H1 (cell line): ENCODE results near the gene MSI2. TPM values are rescaled to one million over a fixed set of nuclear protein-coding genes. Genes with fewer than 3 reads are reported as not detected.

Source experiments
- CTCF ChIA-PET: fragments of 300-600 bp; sonication (Branson Sonifier 250); formaldehyde crosslinking; loops from one replicate; lab custom pipeline; 2021; ENCODE audit not compliant: partially characterized antibody; lab: Charles Lee
- POLR2A ChIA-PET: fragments of 300-600 bp; sonication (Branson Sonifier 250); formaldehyde crosslinking; loops from one replicate; lab custom pipeline; 2021; ENCODE audit warnings: inconsistent platforms; ENCODE audit not compliant: partially characterized antibody; lab: Charles Lee
- DNase-seq, 2 experiments: peaks; one replicate each; pipeline versions ENCODE4 v3.0.0 to v3.0.0-alpha.2; 2010 to 2022; ENCODE audit warnings: low spot score in 2 of 2, low read depth in 1 of 2, mixed read lengths in 1 of 2
- FAIRE-seq: peaks from 2 replicates; lab custom pipeline; 2011; peaks lifted over from hg19 to GRCh38; lab: Jason Lieb, UNC
- H2AFZ ChIP-seq: 2 replicates; pipeline ENCODE4 v1.8.1; 2012; ENCODE audit warnings: low read length, inconsistent platforms
- H2AK5ac ChIP-seq: 2 replicates; pipeline ENCODE4 v1.6.1; 2013; ENCODE audit warnings: low read depth, low read length
- H2BK120ac ChIP-seq: replicated peaks from 2 replicates; pipeline ENCODE3; 2013; ENCODE audit warnings: low read depth, low read length, inconsistent platforms
- H2BK12ac ChIP-seq: 2 replicates; pipeline ENCODE4 v1.6.1; 2013; ENCODE audit warnings: low read depth, low read length
- H2BK15ac ChIP-seq: 2 replicates; pipeline ENCODE4 v1.6.1; 2013; ENCODE audit warnings: low read length
- H2BK20ac ChIP-seq: 2 replicates; pipeline ENCODE4 v1.6.1; 2013; ENCODE audit warnings: low read length
- H2BK5ac ChIP-seq: 2 replicates; pipeline ENCODE4 v1.6.1; 2013; ENCODE audit warnings: low read depth, low read length
- H3K14ac ChIP-seq: 2 replicates; pipeline ENCODE4 v1.6.1; 2013; ENCODE audit warnings: inconsistent platforms; ENCODE audit not compliant: insufficient read length
- H3K18ac ChIP-seq: 2 replicates; pipeline ENCODE4 v1.6.1; 2013; ENCODE audit warnings: low read length; ENCODE audit errors: extremely low read depth
- H3K23ac ChIP-seq: 2 replicates; pipeline ENCODE4 v1.6.1; 2013; ENCODE audit warnings: inconsistent platforms; ENCODE audit not compliant: insufficient read length
- H3K23me2 ChIP-seq: 2 replicates; pipeline ENCODE4 v1.6.1; 2013; ENCODE audit warnings: low read depth, low read length
- H3K27ac ChIP-seq: 2 replicates; pipeline ENCODE4 v1.6.1; 2011; ENCODE audit warnings: low read depth, low read length, inconsistent platforms
- H3K27me3 ChIP-seq, 4 experiments: replicated peaks in 1 of 4; 1 replicate in 1 of 4; 2 replicates in 3 of 4; pipeline versions ENCODE4 v1.6.1 to v1.8.1; 2011 to 2013; ENCODE audit warnings: low read length in 3 of 4, mild to moderate bottlenecking in 3 of 4, inconsistent platforms in 2 of 4, mixed read lengths in 2 of 4, moderate library complexity in 1 of 4; ENCODE audit not compliant: control insufficient read depth in 3 of 4, insufficient read depth in 3 of 4; ENCODE audit errors: extremely low read depth in 1 of 4
- H3K36me3 ChIP-seq, 4 experiments: 2 replicates each; pipeline versions ENCODE4 v1.6.1 to v1.8.1; 2011 to 2013; ENCODE audit warnings: mild to moderate bottlenecking in 4 of 4, low read length in 3 of 4, moderate library complexity in 2 of 4, control low read depth in 1 of 4, inconsistent platforms in 1 of 4; ENCODE audit not compliant: insufficient read depth in 4 of 4, control insufficient read depth in 2 of 4
- H3K4ac ChIP-seq: replicated peaks from 2 replicates; pipeline ENCODE3; 2013; ENCODE audit warnings: low read length, low read depth, mixed read lengths, inconsistent platforms; ENCODE audit not compliant: insufficient read length
- H3K4me1 ChIP-seq, 4 experiments: replicated peaks in 1 of 4; 1 replicate in 1 of 4; 2 replicates in 3 of 4; pipeline versions ENCODE4 v1.6.1 to v1.8.1; 2011 to 2013; ENCODE audit warnings: low read length in 3 of 4, inconsistent platforms in 2 of 4, mixed read lengths in 1 of 4; ENCODE audit not compliant: insufficient read depth in 4 of 4, control insufficient read depth in 3 of 4
- H3K4me2 ChIP-seq, 2 experiments: 2 replicates each; pipeline versions ENCODE4 v1.6.1 to v1.8.1; 2011 to 2013; ENCODE audit warnings: low read depth in 2 of 2, low read length in 2 of 2, control low read depth in 1 of 2, inconsistent platforms in 1 of 2, mild to moderate bottlenecking in 1 of 2; ENCODE audit not compliant: insufficient read depth in 1 of 2
- H3K4me3 ChIP-seq, 4 experiments: fragments of 200-600, 300-600 bp in 1 of 4; sonication (generic), shearing (Covaris generic), sonication (Bioruptor Twin) in 1 of 4; 2 replicates each; pipeline versions ENCODE4 v1.5.1 to v1.8.1; 2011 to 2016; ENCODE audit warnings: low read length in 4 of 4, low read depth in 3 of 4, control low read depth in 2 of 4, inconsistent platforms in 2 of 4, mild to moderate bottlenecking in 2 of 4, mixed read lengths in 1 of 4, moderate library complexity in 1 of 4; ENCODE audit not compliant: insufficient read depth in 2 of 4; ENCODE audit errors: extremely low read depth in 1 of 4
- H3K56ac ChIP-seq: replicated peaks from 2 replicates; pipeline ENCODE3; 2013; ENCODE audit warnings: low read depth, mild to moderate bottlenecking, mixed read lengths, low read length, inconsistent platforms; ENCODE audit not compliant: insufficient read length
- H3K79me1 ChIP-seq: 2 replicates; pipeline ENCODE4 v1.6.1; 2013; ENCODE audit warnings: low read depth, low read length, control low read depth
- H3K79me2 ChIP-seq, 2 experiments: 2 replicates each; pipeline versions ENCODE4 v1.6.1 to v1.8.1; 2012 to 2013; ENCODE audit warnings: low read length in 2 of 2, mild to moderate bottlenecking in 2 of 2, inconsistent platforms in 1 of 2; ENCODE audit not compliant: insufficient read depth in 2 of 2, control insufficient read depth in 1 of 2
- H3K9ac ChIP-seq, 4 experiments: replicated peaks in 1 of 4; 1 replicate in 1 of 4; 2 replicates in 3 of 4; pipeline versions ENCODE4 v1.6.1 to v1.8.1; 2011 to 2013; ENCODE audit warnings: low read depth in 3 of 4, low read length in 3 of 4, control low read depth in 2 of 4, mild to moderate bottlenecking in 2 of 4, moderate library complexity in 2 of 4, inconsistent platforms in 1 of 4; ENCODE audit errors: extremely low read depth in 1 of 4
- H3K9me3 ChIP-seq, 2 experiments: 2 replicates each; pipeline versions ENCODE4 v1.6.1 to v1.8.1; 2012 to 2013; ENCODE audit warnings: mild to moderate bottlenecking in 2 of 2, moderate library complexity in 2 of 2, control low read depth in 1 of 2, inconsistent platforms in 1 of 2, low read depth in 1 of 2, low read length in 1 of 2, mixed read lengths in 1 of 2; ENCODE audit not compliant: insufficient read depth in 2 of 2
- H4K20me1 ChIP-seq, 2 experiments: replicated peaks in 1 of 2; 2 replicates each; pipeline versions ENCODE3 to v1.8.1; 2011 to 2013; ENCODE audit warnings: inconsistent platforms in 2 of 2, low read length in 2 of 2, mild to moderate bottlenecking in 1 of 2; ENCODE audit not compliant: insufficient read depth in 2 of 2, control insufficient read depth in 1 of 2
- H4K5ac ChIP-seq: 2 replicates; pipeline ENCODE4 v1.6.1; 2013; ENCODE audit warnings: low read length, low read depth, mixed read lengths, inconsistent platforms; ENCODE audit not compliant: insufficient read length
- H4K8ac ChIP-seq: 2 replicates; pipeline ENCODE4 v1.8.0; 2013; ENCODE audit warnings: mild to moderate bottlenecking, moderate library complexity, low read length, inconsistent platforms; ENCODE audit not compliant: insufficient read depth; ENCODE audit errors: extremely low read depth
- H4K91ac ChIP-seq: replicated peaks from 2 replicates; pipeline ENCODE3; 2013; ENCODE audit warnings: low read length, mixed read lengths, inconsistent platforms; ENCODE audit not compliant: insufficient read length
- BCL11A ChIP-seq, 2 experiments: IDR thresholded peaks; one replicate each; pipeline ENCODE4 v1.6.1; 2011; ENCODE audit warnings: low read depth in 2 of 2, low read length in 2 of 2, mild to moderate bottlenecking in 2 of 2
- BRCA1 ChIP-seq: IDR thresholded peaks from 2 replicates; pipeline ENCODE4 v1.6.1; 2012; ENCODE audit warnings: low read depth, low read length, improper control_type of control experiment
- EP300 ChIP-seq, 2 experiments: IDR thresholded peaks; 1 replicate in 1 of 2; 2 replicates in 1 of 2; pipeline ENCODE4 v1.6.1; 2011 to 2012; ENCODE audit warnings: low read depth in 2 of 2, low read length in 2 of 2, mild to moderate bottlenecking in 2 of 2, borderline replicate concordance in 1 of 2, inconsistent platforms in 1 of 2, moderate library complexity in 1 of 2
- GABPA ChIP-seq: IDR thresholded peaks from 2 replicates; pipeline ENCODE4 v1.6.1; 2011; ENCODE audit warnings: mild to moderate bottlenecking, low read length, moderate library complexity, borderline replicate concordance; ENCODE audit not compliant: insufficient read depth
- GTF2F1 ChIP-seq: IDR thresholded peaks from 2 replicates; pipeline ENCODE4 v1.6.1; 2012; ENCODE audit warnings: low read depth, low read length, improper control_type of control experiment, borderline replicate concordance
- JUN ChIP-seq: IDR thresholded peaks from 2 replicates; pipeline ENCODE4 v1.6.1; 2011; ENCODE audit warnings: low read depth, mild to moderate bottlenecking, improper control_type of control experiment, low read length
- KDM4A ChIP-seq: IDR thresholded peaks from one replicate; pipeline ENCODE4 v1.7.1; 2012; ENCODE audit warnings: low read depth, mild to moderate bottlenecking, moderate library complexity, low read length, inconsistent platforms; ENCODE audit not compliant: severe bottlenecking
- NRF1 ChIP-seq: IDR thresholded peaks from 2 replicates; pipeline ENCODE4 v1.6.1; 2011; ENCODE audit warnings: mild to moderate bottlenecking, low read depth, low read length, improper control_type of control experiment
- SAP30 ChIP-seq: fragments of 300-600 bp; sonication (generic); IDR thresholded peaks from 2 replicates; pipeline ENCODE4 v1.7.1; 2012; ENCODE audit warnings: low read length, moderate library complexity, mild to moderate bottlenecking, inconsistent platforms; ENCODE audit not compliant: insufficient read depth, insufficient replicate concordance
- SIRT6 ChIP-seq: IDR thresholded peaks from one replicate; pipeline ENCODE4 v1.7.1; 2012; ENCODE audit warnings: low read length, inconsistent platforms
- SP4 ChIP-seq: IDR thresholded peaks from 2 replicates; pipeline ENCODE4 v1.6.1; 2012; ENCODE audit warnings: low read length, inconsistent platforms
- SRF ChIP-seq: IDR thresholded peaks from 2 replicates; pipeline ENCODE4 v1.6.1; 2011; ENCODE audit warnings: mild to moderate bottlenecking, low read depth, low read length, moderate library complexity
- YY1 ChIP-seq: IDR thresholded peaks from 2 replicates; pipeline ENCODE4 v1.6.1; 2011; ENCODE audit warnings: low read depth, mild to moderate bottlenecking, low read length
- WGBS, 2 experiments: shearing (Covaris generic) in 1 of 2; methylation state at CpG; one replicate each; pipeline versions ENCODE4 v1.1.6 to v1.1.7; 2013 to 2015; ENCODE audit warnings: low lambda C conversion rate in 2 of 2, mixed read lengths in 2 of 2, inconsistent platforms in 1 of 2, low coverage in 1 of 2, missing lambda C conversion rate in 1 of 2; ENCODE audit not compliant: insufficient replicate concordance in 2 of 2, insufficient coverage in 1 of 2, insufficient read length in 1 of 2; ENCODE audit errors: extremely low coverage in 1 of 2, missing lambda C conversion rate in 1 of 2; 5-methylcytosine and 5-hydroxymethylcytosine counted together
- polyA plus RNA-seq, 7 experiments: library from polyadenylated mRNA; depleted of rRNA in 3 of 7; stranded (reverse) in 5 of 7; unstranded in 2 of 7; fragments of >200 nt in 5 of 7; fragments of 200-250 nt in 2 of 7; gene quantifications; 1 replicate in 5 of 7; 2 replicates in 1 of 7; 4 replicates in 1 of 7; pipeline versions ENCODE4 v1.2.1 to v1.2.3, GENCODE V29; 2011 to 2013; ENCODE audit warnings: missing spikeins in 2 of 7, mixed read lengths in 2 of 7
- total RNA-seq: library from RNA; stranded (reverse); fragmentation: NEBNext Ultra II Directional; extraction: Animal tissue kit (Norgen Biotek cat#: 25700); gene quantifications from 2 replicates; pipeline ENCODE4 v1.2.1, GENCODE V29; 2021
- TF ChIP-seq, protein P1 (sequence below): IDR thresholded peaks from 2 replicates; pipeline ENCODE4 v1.6.1; 2011; ENCODE audit warnings: low read depth, mild to moderate bottlenecking, low read length; ENCODE audit not compliant: insufficient read depth

The MSI2 gene
- total and polyA plus RNA-seq, 2 of the 8 experiments (the other 6 are each of a cell fraction or from before 2014, with no cell fraction given) = 36.7 to 80.6 TPM

DNA sequence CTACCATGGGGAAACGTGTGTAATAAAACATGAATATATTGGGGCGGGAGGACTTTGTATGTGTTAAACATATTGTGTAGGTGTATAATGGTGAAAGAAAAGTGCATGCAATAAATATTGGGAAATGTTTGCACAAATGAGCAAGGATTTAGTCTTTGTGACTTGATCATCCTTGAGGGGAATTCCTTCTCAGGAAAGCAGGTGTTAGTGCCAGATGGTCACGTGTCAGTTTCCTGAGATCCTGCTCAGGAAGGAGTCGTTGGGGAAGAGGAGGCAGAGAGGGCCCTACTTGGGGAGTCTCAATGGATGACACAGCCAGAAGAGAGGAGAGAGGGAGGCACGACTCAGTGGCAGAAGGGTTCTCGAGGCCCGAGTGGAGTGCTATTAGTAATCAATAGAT is 53.2 kb downstream of the MSI2 start:
- H3K79me1 ChIP-seq = peaks cover 12% of the 10 kb centered on the region
- TF ChIP-seq EP300 (IDR thresholded peaks at IDR 0.05; ENCODE audit: borderline replicate concordance in 1 of 2, low read depth in 2 of 2, low read length in 2 of 2) (no peak), JUN (no peak), NRF1 (no peak), GABPA (no peak), SAP30 (no peak), KDM4A (no peak), BRCA1 (no peak), GTF2F1 (no peak), YY1 (no peak), SRF (no peak), BCL11A (IDR thresholded peaks at IDR 0.05; ENCODE audit: low read depth in 2 of 2, low read length in 2 of 2) (no peak), SIRT6 (no peak), SP4 (no peak)
- TF ChIP-seq, protein P1, sequence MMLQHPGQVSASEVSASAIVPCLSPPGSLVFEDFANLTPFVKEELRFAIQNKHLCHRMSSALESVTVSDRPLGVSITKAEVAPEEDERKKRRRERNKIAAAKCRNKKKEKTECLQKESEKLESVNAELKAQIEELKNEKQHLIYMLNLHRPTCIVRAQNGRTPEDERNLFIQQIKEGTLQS = no peak

More for the DNA sequence above, 53.2 kb downstream of the MSI2 start:
- no peak overlapping the region for H2BK20ac ChIP-seq
- no peak overlapping the region for H2AFZ ChIP-seq
- peaks cover 0 to 40% of the 10 kb centered on the region in 2 experiments; a peak in 2 of 4 replicates for H3K79me2 ChIP-seq
- no peak overlapping the region for H3K4me2 ChIP-seq
- no peak overlapping the region for H4K91ac ChIP-seq
- H4K20me1 ChIP-seq = peaks cover 0 to 4% of the 10 kb centered on the region in 2 experiments
- H3K23ac ChIP-seq = no peak overlapping the region
- H3K18ac ChIP-seq = no peak overlapping the region
- no peak overlapping the region for H3K4ac ChIP-seq
- no peak overlapping the region for H3K27ac ChIP-seq
- CTCF ChIA-PET = interaction anchor here (0.6 to 1.4 kb wide), 4 partner anchors 10 to 66 kb away, joined by 3 to 8 read pairs (median 4); no protein-coding TSS in a partner anchor
- H3K9me3 ChIP-seq = no peaks in the 10 kb centered on the region
- H3K4me3 ChIP-seq = no peak overlapping the region
- H2BK5ac ChIP-seq = no peak overlapping the region
- H2BK15ac ChIP-seq = no peak overlapping the region
- H3K4me1 ChIP-seq = peaks cover 7 to 32% (median 29%) of the 10 kb centered on the region in 4 experiments
- no peak overlapping the region for H3K56ac ChIP-seq
- no peak for FAIRE-seq
- no peak overlapping the region for H4K5ac ChIP-seq
- no peaks in the 10 kb centered on the region for H3K27me3 ChIP-seq
- H3K9ac ChIP-seq = no peak overlapping the region
- no peaks in the 10 kb centered on the region for H3K36me3 ChIP-seq
- WGBS, 2 experiments = 81% methylated on average over 7 of the region's 7 CpGs; no CpG with 5 or more reads in 1 of the 2 experiments
- no peak overlapping the region for H3K14ac ChIP-seq
- no peaks in the 10 kb centered on the region for H3K23me2 ChIP-seq
- no peak overlapping the region for H2BK12ac ChIP-seq
- POLR2A ChIA-PET = no interaction called here
- no peak overlapping the region for H2BK120ac ChIP-seq
- no peak overlapping the region for H4K8ac ChIP-seq
- DNase-seq = no peak
- no peak overlapping the region for H2AK5ac ChIP-seq
